HG03139 (cell line): ENCODE measurements around the gene ARID5B.

Source experiments
- ATAC-seq: cut with Tn5 transposase; IDR thresholded peaks from one replicate; pipeline ENCODE4 v1.9.1; 2021; ENCODE audit not compliant: unreplicated experiment

Gene ARID5B

DNA sequence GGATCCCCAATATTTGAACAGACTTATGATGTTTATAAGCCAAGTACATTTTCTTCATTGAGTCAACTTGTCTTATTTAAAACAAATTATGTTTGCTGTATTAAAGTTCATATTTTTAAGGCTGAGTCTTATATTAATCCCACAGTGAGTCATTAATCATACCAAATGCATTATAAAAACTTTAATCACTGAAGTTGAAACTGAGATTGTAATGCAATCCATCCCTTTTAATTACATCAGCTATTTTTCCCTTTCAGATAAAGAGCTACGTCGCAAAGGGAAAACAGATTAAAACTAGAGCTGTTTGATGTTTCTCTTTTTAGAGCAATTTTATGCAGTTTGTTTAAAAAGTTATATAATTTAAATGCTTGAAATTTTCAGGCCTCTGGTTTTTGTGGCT lies 183.0 kb downstream of the ARID5B start:
- ATAC-seq = no peak

DNA sequence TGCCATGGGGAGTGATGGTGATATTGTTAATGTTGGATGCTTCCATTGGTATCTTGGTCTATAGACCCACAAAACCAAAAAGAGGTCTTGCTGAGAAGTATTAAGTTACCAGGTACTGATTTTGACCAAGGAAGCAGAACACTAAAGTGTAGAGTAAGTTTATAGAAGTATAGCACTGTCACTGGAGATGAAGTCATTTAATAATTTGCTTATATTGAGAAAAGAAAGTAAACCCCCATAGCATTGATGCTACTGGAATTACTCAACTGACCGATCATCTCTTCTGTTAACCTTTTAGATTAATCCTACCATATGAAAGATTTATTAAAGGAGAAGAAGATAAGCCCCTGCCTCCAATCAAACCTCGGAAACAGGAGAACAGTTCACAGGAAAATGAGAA lies 183.9 kb downstream of the ARID5B start:
- ATAC-seq = no peak

DNA sequence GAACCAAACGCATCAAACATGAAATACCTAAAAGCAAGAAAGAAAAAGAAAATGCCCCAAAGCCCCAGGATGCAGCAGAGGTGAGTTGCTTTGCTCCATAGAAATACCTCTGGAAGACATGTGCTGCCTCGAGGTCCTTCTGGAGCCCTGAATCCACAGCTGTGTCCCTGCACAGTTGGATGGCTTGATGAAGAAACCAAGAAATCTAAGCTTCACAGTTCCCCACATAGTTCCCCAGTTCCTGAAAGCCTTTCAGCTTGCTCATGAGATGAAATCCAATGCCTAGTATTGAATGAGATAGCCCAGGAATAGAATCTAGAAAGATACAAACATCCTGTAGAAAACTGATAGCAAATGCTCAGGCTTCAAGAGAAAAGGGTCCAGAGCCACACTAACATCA lies 184.3 kb downstream of the ARID5B start:
- ATAC-seq = no peak

DNA sequence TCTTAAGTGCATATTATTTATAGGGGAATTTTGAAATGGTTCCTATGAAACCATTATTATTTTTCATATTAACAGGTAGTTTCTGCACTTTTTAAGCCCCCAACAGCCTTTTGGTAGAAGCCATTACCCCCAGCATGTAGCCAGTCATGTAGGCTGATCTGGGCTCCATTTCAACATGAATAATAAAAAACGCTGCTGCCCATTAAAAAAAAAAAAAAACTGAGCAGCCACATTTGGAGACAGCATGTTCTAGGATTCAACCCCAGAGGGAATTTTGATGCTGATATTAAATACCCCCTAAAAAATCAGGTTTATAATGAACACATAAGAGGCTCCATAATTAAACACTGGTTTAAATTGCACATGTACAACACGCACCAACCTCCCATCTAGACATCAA lies 185.8 kb downstream of the ARID5B start:
- ATAC-seq = no peak

DNA sequence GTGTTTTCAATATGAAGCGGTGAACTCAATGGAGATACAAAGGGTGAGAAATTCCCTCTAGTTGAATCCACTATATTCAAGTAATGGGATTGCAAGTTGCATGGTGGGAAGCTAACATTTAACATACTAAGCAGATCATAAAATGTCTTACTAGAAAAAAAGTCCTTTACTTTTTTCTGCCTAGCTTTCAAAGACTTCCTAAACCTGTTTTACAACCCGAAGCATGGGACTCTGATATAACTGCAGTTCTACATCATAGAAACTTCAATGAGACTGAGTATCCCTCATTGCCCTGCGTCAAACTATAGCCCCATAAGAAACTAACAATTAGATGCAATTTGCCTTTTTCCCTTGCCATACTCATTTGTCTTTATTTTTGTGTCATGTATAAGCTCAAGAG lies 187.3 kb downstream of the ARID5B start:
- no peak for ATAC-seq

DNA sequence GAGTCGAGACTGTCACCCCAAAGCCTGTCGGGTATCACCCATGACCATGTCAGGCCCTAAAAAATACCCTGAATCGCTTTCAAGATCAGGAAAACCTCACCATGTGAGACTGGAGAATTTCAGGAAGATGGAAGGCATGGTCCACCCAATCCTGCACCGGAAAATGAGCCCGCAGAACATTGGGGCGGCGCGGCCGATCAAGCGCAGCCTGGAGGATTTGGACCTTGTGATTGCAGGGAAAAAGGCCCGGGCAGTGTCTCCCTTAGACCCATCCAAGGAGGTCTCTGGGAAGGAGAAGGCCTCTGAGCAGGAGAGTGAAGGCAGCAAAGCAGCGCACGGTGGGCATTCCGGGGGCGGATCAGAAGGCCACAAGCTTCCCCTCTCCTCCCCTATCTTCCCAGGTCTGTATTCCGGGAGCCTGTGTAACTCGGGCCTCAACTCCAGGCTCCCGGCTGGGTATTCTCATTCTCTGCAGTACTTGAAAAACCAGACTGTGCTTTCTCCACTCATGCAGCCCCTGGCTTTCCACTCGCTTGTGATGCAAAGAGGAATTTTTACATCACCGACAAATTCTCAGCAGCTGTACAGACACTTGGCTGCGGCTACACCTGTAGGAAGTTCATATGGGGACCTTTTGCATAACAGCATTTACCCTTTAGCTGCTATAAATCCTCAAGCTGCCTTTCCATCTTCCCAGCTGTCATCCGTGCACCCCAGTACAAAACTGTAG lies 191.0 kb downstream of the ARID5B start:
- no peak for ATAC-seq

DNA sequence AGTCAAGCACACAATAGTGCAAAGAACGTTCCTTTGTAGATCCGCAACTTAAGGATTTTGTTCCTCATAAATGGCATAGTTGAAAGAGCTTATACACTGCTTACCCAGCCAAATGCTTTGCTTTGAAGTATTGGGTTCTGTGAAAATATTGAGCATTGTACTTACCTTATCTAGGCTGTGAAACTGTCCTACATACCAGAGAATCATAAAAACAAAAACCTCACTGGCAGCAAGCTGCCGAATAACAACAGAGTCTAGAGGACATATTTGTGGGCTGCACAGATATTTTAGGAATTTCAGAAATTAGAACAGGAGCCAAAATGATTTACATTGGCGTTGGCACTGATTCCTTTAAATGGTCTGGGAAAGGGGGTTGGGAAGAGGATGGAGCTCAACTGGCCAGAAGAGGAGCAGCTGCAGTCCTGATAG lies 192.4 kb downstream of the ARID5B start:
- ATAC-seq = no peak

DNA sequence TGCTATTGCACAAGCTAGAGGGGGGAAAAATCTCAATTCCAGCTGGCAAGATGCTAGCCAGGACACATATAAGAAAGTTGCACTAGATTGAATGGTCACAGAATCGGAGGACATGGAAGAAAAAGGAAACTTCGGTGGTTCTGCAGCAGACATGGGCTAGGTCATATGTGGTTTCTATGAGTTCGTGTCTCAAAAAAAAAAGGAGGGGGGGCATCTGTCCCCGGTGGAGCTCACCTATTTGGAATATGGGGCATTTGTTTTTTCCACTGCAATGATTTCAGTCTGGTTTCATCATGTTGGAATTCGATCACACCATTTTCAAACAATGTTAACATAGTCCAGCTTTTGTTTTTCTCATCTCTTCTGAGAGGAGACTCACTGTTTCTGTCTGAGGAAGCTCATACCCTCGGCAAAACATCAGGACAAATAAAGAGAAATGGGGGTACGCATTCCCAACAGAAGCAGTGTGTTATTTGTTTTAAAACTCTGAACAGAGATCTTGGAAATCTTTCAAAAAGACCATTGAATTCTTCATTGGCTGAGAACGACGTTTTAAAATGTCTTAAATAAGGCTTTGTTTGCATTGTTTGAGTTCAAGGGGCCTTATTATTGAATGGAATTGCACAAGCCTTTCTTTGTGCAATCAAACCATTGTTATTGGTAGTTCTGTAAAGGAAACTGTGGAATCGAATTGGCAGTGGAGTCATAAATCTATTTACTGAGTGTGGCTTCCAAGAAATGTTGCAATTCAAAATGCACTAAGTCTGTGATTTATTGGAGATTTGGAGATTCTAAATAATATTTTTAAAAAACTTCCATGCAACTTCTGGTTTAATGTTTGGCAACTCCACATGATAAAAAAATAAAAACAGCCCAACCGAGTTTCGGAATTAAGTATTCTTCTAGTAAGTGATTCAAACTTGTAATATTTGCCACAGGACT lies 194.0 kb downstream of the ARID5B start:
- no peak for ATAC-seq

DNA sequence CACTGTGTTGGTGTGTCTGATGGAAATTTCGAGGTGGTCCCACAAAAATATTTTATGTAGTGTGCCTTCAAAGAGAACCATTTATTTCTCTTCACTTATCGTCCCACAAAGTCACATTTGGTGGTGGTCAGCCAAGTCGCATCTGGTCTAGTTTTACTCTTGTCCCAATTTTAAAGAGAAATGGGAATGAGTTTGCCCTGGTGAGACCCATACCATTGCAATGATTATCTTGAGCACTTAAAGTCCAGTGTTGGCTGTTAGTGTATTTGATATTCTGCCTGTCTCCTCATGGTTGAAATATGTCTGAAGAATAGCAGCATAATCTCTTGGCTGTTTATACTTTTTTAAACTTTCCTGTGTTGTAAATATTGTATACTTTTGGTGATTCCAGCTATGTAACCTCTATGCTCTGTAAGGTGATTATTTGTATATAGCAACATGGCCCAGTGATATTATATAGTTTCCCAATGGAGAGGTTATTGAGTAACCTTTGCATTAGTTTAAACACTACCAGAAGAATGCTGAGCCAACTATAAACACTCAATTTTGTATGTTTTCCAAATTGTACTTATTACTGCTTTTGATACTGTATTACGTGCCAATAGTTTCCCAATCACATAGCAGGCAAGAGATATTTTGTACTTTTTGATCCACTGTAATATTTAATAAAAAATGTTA lies 194.9 kb downstream of the ARID5B start:
- ATAC-seq = no peak

DNA sequence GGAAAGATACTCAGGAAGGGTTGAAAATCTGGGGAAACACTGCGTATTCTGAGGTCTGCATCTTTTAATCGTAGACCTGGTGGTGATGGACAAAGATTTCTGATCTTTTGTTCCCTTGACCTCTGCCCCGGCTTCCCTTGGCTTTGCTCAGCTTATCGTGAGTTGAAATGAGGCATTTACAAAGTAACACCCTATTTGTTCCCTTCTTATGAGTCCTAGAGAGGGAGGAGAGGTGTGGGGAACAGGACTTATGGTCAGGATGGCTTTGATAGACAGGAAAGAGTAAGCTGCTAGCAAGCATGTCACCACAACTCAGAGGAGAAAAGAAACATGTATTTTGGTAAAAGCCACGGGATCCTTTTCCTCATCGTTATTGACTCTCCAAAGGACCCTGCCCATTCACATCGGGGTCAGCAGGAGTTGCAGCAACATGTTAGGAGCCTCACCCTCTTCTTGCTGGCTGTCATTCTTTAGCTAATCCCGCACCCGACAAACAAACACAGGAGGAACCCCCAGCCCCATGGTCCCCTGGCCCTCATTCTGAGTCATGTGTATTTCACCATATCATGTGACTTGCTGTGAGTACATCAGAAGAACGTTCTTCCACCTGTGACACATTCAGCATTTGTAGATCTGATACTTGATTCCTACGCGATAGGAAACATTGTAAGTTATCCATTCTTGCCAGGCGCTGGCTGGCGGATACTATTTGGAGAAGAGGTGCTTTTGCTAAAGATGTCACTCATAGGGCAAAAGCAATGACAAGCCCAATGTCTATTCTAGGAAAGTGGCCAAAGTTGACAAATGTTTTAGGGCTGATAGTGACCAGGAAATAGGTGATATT lies 197.0 kb downstream of the ARID5B start:
- ATAC-seq = no peak

DNA sequence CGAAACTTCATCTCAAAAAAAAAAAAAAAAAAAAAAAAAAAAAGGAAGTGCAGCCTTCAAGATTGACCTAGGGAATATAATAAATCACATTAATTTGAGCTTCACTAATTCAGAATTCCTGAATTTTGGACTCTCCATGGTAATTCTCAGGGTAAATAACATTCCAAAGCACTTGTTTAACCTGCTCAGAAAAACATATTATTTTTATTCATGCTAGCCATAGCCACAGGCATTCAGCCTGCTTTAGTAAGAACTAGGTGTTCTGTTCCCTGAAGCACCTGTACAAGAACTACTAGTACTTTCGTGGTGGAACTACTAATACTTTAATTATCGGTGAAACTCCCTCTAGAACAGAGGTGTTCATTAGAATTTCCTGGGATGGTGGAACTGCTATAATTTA lies 197.8 kb downstream of the ARID5B start:
- ATAC-seq = no peak

DNA sequence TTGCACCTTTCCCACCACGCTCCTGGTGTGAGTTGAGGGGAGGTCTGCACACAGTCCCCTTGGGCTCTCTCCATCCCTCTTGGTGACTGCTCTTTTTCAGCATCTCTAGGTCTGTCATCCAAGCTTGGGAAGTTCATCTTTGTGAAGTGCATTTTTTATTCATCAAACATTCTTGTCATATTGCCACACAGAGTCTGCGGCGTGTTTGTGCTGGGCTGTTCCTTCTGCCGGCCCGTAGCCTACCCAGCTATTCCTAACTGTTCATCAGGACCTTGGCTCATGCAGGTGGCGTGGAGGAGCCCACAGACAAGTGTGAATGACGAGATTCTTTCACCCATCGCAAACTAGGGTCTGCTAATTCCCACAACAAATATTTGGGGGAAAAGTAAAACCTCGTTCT lies 202.4 kb downstream of the ARID5B start:
- ATAC-seq = no peak

DNA sequence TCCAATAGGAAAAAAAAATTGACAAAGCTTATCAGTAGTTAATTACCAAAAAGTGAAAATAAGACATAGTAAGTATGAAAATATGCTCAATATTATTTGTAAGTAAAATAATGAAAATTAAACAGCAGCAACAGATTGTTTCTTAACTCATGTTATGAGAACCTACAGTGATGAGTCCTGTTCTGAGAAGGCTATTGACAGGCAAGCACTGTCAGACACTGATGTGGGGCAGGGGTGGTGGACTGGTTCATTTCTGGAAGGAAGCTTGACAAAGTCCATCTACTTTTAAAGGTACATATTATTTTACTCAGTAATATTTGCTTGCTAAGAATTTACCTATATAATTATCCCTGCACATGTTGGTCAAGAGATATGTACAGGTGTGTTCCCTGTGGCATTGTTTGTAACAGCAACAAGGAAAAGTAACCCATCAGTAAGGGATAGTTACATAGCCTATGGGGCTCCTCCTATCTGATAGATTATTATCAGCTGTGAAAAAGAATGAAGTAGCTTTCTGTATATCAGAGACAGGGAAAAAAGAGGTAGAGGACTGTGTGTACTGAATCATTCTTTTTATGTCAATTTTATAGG lies 205.5 kb downstream of the ARID5B start:
- ATAC-seq = no peak

DNA sequence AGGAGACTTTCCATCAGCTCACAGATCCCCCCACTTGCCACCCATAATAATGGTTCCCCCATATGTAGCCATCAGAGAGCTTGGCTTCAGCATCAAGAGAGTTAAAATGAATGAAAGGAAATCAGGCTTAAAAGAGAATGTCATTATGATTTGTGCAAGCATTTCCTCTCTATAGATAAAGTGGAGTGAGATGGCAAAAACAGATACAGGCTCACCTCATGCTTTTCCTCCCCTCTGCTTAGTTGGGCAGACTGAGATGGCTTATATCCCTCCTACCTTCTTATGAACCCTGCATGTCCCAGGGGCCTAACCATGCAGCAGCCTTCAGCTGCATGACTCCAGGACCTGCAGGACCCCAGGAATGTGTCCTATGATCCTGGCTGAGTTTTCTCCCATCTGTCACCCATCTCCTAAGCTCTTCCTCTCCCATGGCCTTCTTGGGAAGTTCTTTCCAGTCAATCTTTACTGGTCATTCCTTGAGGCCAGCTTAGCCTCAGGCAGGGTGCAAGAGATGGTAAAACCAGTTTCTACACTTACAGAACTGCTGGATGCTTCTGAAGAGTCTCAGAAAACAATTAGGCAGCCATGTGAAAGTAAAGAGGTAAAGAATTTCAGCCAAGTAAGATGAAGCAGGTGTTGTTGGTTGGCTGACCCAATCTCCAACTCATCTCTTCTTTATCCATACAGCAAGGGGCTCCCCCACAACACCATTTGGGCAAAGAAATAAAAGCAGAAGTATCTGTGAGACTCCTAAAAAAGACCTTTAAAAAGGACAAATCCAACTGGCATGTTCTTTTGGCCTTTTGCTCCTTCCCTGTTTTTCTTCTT lies 207.5 kb downstream of the ARID5B start:
- no peak for ATAC-seq

DNA sequence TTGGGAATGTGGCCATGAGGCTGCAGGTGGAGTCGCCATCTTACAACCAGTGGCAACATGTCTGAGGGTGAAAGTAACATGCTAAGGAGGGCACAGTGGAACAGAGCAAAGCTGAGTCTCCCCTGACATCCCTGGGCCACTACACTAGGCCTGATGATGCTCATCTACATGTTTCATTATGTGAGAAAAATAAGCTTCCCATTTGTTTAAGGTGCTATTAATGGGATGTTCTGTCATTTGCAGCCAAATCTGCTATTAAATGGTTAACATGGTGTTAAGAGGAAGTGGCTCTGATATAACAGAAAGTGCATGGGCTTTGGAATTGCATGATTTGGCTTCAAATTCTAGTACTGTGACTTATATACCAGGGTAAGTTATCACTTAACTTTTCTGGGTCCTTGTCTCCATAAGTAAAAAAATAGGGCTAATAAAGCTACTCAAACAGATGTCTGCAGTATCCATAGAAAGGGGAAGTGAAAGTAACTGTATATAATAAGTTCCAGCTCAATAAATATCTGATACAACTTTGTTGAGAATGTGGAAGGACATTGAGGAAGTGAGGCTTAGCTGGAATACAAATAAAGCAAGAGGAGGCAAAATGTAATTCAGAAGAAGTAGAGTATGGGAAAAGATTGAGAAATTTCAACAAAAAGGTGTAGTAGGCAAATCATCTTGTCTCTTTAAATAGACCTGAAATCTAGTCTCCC lies 208.2 kb downstream of the ARID5B start:
- peak; percentile 66 for ATAC-seq

DNA sequence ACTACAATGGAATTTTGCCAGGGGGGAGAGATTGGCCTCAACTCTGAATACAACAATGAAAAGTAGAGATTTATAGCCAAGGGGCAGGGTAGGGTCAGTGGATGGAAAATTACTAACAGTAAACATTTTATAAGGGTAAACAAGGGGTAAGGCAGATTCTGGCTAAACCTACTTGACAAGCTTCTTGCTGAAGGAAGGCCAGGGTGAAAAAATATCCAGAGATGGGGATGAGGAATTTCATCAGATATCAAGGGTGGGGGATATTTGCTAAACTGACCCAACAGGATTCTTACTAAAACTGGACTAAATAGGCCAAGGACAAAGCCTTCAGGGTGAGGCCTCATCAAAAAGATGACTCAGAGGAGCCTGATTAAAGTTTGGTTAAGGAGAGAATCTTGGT lies 210.8 kb downstream of the ARID5B start:
- ATAC-seq = no peak

DNA sequence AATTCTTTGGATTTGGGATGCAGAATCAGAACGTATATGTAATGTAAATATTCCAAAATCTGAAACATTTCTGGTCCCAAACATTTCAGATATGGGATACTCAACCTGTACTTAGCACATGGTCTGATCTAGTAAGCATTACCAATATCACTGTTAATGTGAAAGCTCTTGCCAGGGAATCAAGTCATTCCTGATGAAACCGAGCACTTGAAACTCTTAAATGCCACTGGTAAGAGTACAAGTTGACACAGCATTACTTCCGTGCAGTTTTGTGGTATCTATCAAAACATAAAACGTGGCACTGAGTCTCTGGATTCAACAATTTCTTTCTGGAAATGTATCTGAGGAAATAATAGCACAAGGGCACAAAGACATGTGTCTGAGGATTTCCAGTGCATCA lies 211.5 kb downstream of the ARID5B start:
- no peak for ATAC-seq

DNA sequence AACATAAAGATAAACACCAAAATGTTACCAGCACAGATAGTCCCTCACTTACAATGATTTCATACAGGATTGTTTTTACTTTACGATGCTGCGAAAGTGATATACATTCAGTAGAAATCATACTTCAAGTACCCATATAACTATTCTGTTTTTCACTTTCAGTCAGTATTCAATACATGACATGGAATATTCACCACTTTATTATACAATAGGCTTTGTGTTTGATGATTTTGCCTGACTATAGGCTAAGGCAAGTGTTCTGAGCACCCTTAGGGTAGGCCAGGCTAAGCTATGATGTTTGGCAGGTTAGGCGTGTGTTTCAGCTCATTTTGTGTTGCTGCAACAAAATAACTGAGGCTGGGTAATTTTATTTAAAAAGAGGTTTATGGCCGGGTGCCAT lies 212.2 kb downstream of the ARID5B start:
- no peak for ATAC-seq

DNA sequence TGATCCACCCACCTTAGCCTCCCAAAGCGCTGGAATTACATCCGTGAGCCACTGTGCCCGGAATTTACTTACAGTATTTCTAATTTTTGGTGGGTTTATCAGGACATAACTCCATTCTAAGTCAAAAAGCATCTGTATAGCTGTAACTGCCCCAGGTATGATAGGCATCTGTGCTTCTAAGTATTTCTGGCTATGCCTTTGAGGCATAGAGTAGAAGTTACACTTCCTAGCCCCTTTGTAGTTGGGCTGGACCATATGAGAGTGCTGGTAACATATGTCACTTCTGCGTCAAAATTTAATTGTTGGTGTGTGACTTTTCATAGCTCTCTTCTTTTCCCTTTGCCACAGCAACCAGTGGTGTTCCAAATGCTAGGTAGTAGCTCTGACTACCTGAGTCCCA lies 213.8 kb downstream of the ARID5B start:
- no peak for ATAC-seq
